ENCODE measurements around the gene CCDC97. TPM values are rescaled to one million over a fixed set of nuclear protein-coding genes. Genes with fewer than 3 reads are reported as not detected.

CCDC97 gene
- total RNA-seq, 1 donor = 10.1 TPM

DNA sequence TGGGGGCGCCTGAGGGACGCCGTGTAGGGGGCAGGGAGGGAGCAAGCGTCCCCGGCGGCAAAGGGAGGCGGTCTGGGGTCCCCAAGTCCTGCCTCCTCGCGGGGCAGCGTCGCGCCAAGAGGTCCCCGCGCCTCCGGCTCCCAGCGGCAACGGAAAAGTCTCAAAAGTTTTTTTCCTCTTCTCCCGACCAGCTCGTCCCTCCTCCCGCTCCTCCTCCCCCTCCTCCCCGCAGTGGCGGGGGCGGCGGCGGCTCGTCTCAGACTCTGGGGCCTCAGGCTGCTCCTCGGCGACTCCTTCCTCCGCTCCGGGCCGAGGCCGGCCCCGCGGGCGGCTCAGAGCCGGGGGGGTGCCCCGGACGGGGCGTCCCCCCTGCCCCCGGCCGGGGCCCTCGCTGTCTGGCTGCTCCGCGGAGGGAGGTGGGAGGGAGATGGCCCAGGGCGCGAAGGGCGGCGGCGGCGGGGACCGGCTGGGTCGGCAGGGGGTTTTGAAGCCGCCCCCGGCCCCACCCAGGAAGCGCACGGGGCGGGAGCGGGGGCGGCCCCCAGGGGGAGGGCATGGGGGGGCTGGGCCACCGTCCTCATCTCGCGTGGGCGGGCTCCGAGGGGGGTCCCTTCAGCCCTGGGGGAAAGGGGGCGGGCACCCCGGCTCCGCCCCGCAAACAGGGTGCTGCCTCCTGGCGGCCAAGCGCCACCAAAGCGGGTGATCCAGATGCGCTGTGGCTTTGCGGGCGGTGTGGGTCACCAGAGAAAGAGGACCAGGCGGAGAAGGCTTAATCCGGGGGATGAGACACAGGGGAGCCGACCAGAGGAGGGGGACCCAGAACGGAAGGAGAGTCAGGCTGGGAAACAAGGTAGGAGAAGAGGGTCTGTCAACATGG lies 43.7 kb downstream of the CCDC97 start, which contains the start of gene TGFB1:
Gene TGFB1, minus strand, starts transcription at position 457 of the 877 bp plus-strand sequence. CDS start 878 bp downstream, outside the sequence.
- peak within 1 kb of the TSS; percentile 82 for H3K4me3 ChIP-seq (ENCODE audit: low read length)
- peaks cover 72% of the 10 kb centered on the region for H3K4me1 ChIP-seq (ENCODE audit: insufficient read depth, low read length)
- H3K9me3 ChIP-seq (ENCODE audit: low read depth, low read length) = no peaks in the 10 kb centered on the region
- no peaks in the 10 kb centered on the region for H3K27me3 ChIP-seq (ENCODE audit: insufficient read depth, low read length)

GRCh38 chr19:41354343-41354953 lies 44.5 kb downstream of the CCDC97 start:
- Histone ChIP-seq H3K9me3 (ENCODE audit: low read depth, low read length) (no peaks in the 10 kb centered on the region), H3K4me1 (ENCODE audit: insufficient read depth, low read length) (peaks cover 66% of the 10 kb centered on the region), H3K27me3 (ENCODE audit: insufficient read depth, low read length) (no peaks in the 10 kb centered on the region), H3K4me3 (ENCODE audit: low read length) (no peak overlapping the region)

DNA sequence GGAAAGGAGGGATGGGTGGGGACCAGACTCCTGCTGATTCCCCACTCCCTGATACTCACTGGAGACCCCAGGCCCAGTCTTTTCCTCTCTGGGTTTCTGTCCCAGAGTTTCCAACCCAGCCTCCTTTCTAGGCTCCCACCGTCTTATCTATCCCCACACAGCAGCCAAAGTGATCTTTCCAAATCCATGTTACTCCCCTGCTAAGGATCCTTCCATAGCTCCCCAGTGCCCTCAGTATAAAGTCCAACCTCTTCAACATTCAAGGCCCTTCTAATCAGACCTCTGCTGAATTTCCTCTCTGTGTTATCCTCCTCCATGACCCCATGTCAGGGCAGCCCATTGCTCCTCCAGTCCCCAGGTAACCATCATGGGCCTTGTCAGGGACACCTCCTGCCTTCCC lies 45.1 kb downstream of the CCDC97 start:
- peaks cover 61% of the 10 kb centered on the region for H3K4me1 ChIP-seq (ENCODE audit: insufficient read depth, low read length)
- H3K4me3 ChIP-seq (ENCODE audit: low read length) = no peak overlapping the region
- H3K9me3 ChIP-seq (ENCODE audit: low read depth, low read length) = no peaks in the 10 kb centered on the region
- H3K27me3 ChIP-seq (ENCODE audit: insufficient read depth, low read length) = no peaks in the 10 kb centered on the region

- no peaks in the 10 kb centered on the region for H3K9me3 ChIP-seq (ENCODE audit: low read depth, low read length)
- no peak overlapping the region for H3K4me3 ChIP-seq (ENCODE audit: low read length)
- peaks cover 53% of the 10 kb centered on the region for H3K4me1 ChIP-seq (ENCODE audit: insufficient read depth, low read length)
- H3K27me3 ChIP-seq (ENCODE audit: insufficient read depth, low read length) = no peaks in the 10 kb centered on the region
These were observed 45.8 kb downstream of the CCDC97 start for GRCh38 chr19:41355802-41356201.

- Histone ChIP-seq H3K4me3 (ENCODE audit: low read length) (no peak overlapping the region), H3K27me3 (ENCODE audit: insufficient read depth, low read length) (no peaks in the 10 kb centered on the region), H3K9me3 (ENCODE audit: low read depth, low read length) (no peaks in the 10 kb centered on the region), H3K4me1 (ENCODE audit: insufficient read depth, low read length) (peaks cover 49% of the 10 kb centered on the region)
These were observed 47.2 kb downstream of the CCDC97 start for GRCh38 chr19:41356984-41357739.

DNA sequence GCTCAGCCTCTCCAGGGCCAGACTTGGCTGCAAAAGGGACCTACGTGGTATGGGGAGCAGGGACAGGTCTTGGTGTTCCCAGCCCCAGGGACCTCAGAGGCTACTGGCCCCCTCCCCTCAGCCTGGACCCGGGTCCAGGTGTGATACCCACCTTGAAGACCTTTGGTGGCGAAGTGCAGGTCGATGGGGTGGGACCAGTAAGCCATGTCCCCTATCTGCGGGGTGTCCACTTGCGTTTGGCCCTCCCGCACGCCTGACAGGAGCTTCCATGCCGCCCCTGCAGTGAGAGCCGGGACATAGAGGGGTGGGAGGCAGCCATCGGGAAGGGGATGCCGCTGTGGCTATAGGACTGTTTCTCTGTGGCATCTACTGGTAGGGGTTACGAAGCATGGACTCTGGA lies 47.8 kb downstream of the CCDC97 start:
- H3K4me1 ChIP-seq (ENCODE audit: insufficient read depth, low read length) = peaks cover 55% of the 10 kb centered on the region
- H3K4me3 ChIP-seq (ENCODE audit: low read length) = no peak overlapping the region
- no peaks in the 10 kb centered on the region for H3K9me3 ChIP-seq (ENCODE audit: low read depth, low read length)
- H3K27me3 ChIP-seq (ENCODE audit: insufficient read depth, low read length) = no peaks in the 10 kb centered on the region

DNA sequence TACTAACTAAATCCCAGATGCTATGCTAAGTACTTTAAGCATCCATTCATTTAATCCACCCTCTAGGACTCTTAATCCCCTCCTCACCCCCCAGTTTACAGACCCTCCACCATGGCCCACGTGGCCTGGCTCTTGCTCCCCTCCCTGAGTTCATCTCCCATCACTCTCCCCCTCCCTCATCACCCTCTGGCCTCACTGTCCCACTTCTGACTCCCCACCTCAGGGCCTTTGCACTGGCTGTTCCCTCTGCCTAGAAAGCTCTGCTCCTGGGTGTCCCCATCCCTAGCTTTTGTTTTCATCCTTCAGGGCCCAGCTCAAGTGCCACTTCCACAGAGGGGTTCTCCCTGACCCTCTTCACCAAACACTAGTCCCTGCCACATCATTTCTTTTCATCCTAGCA lies 49.8 kb downstream of the CCDC97 start:
- Histone ChIP-seq H3K9me3 (ENCODE audit: low read depth, low read length) (no peaks in the 10 kb centered on the region), H3K4me3 (ENCODE audit: low read length) (no peak overlapping the region), H3K4me1 (ENCODE audit: insufficient read depth, low read length) (peaks cover 61% of the 10 kb centered on the region), H3K27me3 (ENCODE audit: insufficient read depth, low read length) (no peaks in the 10 kb centered on the region)

GRCh38 chr19:41362143-41362847 lies 52.3 kb downstream of the CCDC97 start:
- Histone ChIP-seq H3K9me3 (ENCODE audit: low read depth, low read length) (no peaks in the 10 kb centered on the region), H3K27me3 (ENCODE audit: insufficient read depth, low read length) (no peaks in the 10 kb centered on the region), H3K4me3 (ENCODE audit: low read length) (no peak overlapping the region), H3K4me1 (ENCODE audit: insufficient read depth, low read length) (peaks cover 59% of the 10 kb centered on the region)

GRCh38 chr19:41363371-41363752 lies 53.4 kb downstream of the CCDC97 start:
- H3K9me3 ChIP-seq (ENCODE audit: low read depth, low read length) = no peaks in the 10 kb centered on the region
- H3K27me3 ChIP-seq (ENCODE audit: insufficient read depth, low read length) = no peaks in the 10 kb centered on the region
- H3K4me1 ChIP-seq (ENCODE audit: insufficient read depth, low read length) = peaks cover 60% of the 10 kb centered on the region
- peak overlapping the region; percentile 82 for H3K4me3 ChIP-seq (ENCODE audit: low read length)

DNA sequence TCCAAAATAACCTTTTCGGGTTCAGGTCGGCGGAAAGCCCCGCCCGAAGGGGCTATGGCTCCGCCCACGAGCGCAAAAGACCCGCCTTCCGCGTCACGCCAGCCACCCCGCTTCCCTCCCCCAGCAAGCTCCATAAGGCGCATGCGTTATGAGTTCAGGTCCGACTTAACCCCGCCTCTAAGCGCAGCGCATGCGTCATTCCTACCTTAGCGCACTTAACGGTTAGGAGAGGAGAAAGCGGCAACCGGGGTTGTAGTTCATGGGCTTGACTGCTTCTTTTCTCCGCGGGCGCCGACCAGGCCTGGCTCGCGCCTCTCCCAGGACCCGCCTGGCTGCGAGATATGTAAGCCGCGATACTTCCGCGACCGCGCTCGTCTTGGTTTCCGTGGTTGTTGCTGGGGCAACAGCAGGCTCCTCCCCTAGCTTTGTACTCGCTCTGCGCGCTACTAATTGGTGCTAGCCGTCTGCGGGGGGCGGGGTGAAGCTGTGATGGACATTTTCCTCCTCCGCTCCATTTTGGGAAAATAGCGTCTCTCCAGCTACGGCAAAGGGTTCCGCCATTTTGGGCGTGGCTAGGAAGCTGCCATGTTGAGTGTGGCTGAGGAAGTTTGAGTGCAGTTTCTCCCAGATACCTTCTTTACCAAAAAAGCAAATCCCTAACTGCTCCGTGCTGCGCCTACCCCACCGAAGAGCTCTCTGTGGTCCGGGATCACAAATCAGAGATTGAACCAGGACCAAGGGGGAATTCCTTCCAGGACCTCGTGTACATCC lies 54.0 kb downstream of the CCDC97 start, which contains the start of gene B9D2:
Gene B9D2, minus strand, starts transcription at position 397 of the 771 bp plus-strand sequence. CDS start 630 bp downstream, outside the sequence.
- peaks cover 60% of the 10 kb centered on the region for H3K4me1 ChIP-seq (ENCODE audit: insufficient read depth, low read length)
- no peaks in the 10 kb centered on the region for H3K9me3 ChIP-seq (ENCODE audit: low read depth, low read length)
- H3K27me3 ChIP-seq (ENCODE audit: insufficient read depth, low read length) = no peaks in the 10 kb centered on the region
- H3K4me3 ChIP-seq (ENCODE audit: low read length) = peak within 1 kb of the TSS; percentile 82

- H3K4me1 ChIP-seq (ENCODE audit: insufficient read depth, low read length) = peaks cover 64% of the 10 kb centered on the region
- H3K4me3 ChIP-seq (ENCODE audit: low read length) = peak overlapping the region; percentile 82
- no peaks in the 10 kb centered on the region for H3K9me3 ChIP-seq (ENCODE audit: low read depth, low read length)
- H3K27me3 ChIP-seq (ENCODE audit: insufficient read depth, low read length) = no peaks in the 10 kb centered on the region
These were observed 54.8 kb downstream of the CCDC97 start for GRCh38 chr19:41364524-41365391.

DNA sequence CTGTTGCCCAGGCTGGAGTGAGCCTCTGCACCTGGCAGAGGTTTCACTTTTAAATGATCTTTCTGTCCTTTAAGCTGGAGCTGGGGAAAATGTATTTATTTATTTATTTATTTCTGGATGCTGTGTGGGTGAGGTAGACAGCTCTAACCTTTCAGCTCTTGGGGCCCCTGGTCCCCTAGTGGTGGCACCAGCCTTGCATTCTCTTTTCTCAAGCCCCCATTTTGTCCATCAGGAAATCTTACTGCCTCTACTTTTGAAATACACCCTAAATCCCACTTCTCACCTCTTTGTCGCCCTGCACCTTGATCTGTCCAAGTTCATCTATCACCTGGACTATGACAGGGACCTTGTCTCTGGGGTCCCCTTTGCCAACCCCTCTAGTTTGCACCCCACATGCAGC lies 56.1 kb downstream of the CCDC97 start:
- Histone ChIP-seq H3K27me3 (ENCODE audit: insufficient read depth, low read length) (no peaks in the 10 kb centered on the region), H3K4me1 (ENCODE audit: insufficient read depth, low read length) (peaks cover 64% of the 10 kb centered on the region), H3K4me3 (ENCODE audit: low read length) (no peak overlapping the region), H3K9me3 (ENCODE audit: low read depth, low read length) (no peaks in the 10 kb centered on the region)

GRCh38 chr19:41367848-41368301 lies 57.9 kb downstream of the CCDC97 start:
- no peaks in the 10 kb centered on the region for H3K9me3 ChIP-seq (ENCODE audit: low read depth, low read length)
- H3K4me1 ChIP-seq (ENCODE audit: insufficient read depth, low read length) = peaks cover 57% of the 10 kb centered on the region
- no peak overlapping the region for H3K4me3 ChIP-seq (ENCODE audit: low read length)
- H3K27me3 ChIP-seq (ENCODE audit: insufficient read depth, low read length) = no peaks in the 10 kb centered on the region
